ENCODE measurements around the gene CDC5L.

DNA sequence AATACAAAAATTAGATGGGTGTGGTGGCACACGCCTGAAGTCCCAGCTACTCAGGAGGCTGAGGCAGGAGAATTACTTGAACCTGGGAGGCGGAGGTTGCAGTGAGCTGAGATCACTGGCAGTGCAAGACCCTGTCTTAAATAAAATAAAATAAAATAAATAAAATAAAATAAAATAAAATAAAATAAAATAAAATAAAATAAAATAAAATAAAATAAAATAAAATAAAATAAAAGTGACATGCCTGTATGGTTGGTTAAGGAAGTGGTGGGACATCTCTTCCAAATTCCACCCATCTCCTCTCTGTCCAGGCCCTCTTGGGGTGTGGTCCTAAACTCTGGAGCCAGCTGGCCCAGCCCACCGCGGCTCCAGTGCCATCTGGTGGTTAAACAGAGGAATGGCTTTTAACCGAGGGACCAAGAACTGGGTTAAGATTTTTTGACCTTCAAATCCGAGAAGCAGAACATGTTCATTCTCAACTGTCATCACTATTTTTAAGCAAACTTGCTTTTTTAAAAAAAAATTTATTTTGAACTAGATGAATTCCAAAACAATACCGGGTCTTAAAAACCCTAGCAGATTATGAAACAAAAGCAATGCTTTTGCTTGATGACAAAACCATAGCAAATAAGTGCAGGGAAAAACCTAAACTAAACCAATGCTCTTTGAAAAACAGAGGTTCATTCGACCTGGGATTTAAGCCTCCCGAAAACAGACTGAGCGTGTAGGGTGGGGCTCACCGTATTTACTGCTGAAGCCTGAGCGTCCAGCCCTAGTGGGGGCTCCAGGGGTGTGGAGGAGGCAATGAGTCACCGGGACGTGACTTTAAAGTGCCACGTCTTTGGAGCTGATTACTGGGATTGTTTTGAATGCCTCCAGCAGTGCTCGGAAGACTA lies 68.8 kb downstream of the CDC5L start:
- no peak for TF ChIP-seq GABPA (IDR thresholded peaks at IDR 0.05; ENCODE audit: low read depth)
- peak; percentile 86 for TF ChIP-seq CTCF (IDR thresholded peaks at IDR 0.05)
- no peak for TF ChIP-seq EP300 (IDR thresholded peaks at IDR 0.05; ENCODE audit: borderline replicate concordance in 1 of 2, low read depth in 1 of 2, low read length in 1 of 2)
- no peak for TF ChIP-seq POLR2AphosphoS5 (IDR thresholded peaks at IDR 0.05; ENCODE audit: low read depth, low read length)

Measured in SK-N-SH (cell line).